IPS-NIHi7 (cell line): ENCODE measurements around the gene PLA2G2E.
"Not testable (repeated sequence)": the region's sequence is repeated elsewhere in the genome, so short reads cannot be mapped to it uniquely, and the experiment has no call there.

Experiments
- DNase-seq: peaks from one replicate; pipeline ENCODE4 v3.0.0; 2012; ENCODE audit warnings: mixed read lengths; ENCODE audit errors: extremely low spot score

Gene PLA2G2E

GRCh38 chr1:19884312-19884711, 39.1 kb downstream of the PLA2G2E start:
- no peak for DNase-seq

- peak; percentile 99 for DNase-seq
Observed at GRCh38 chr1:19882111-19883071, 41.0 kb downstream of the PLA2G2E start, which contains the start of gene OTUD3. TSS of gene OTUD3 (plus strand) at chr1:19882395. CDS start at chr1:19882514, 119 bp downstream.

GRCh38 chr1:19880841-19881240, 42.6 kb downstream of the PLA2G2E start:
- DNase-seq = not testable (repeated sequence)

GRCh38 chr1:19879661-19880060, 43.8 kb downstream of the PLA2G2E start:
- no peak for DNase-seq

- DNase-seq = no peak
Observed at GRCh38 chr1:19879227-19879626, 44.2 kb downstream of the PLA2G2E start.

GRCh38 chr1:19878637-19878985, 44.8 kb downstream of the PLA2G2E start:
- no peak for DNase-seq

GRCh38 chr1:19877821-19878636, 45.4 kb downstream of the PLA2G2E start:
- no peak for DNase-seq

- DNase-seq = no peak
Observed at GRCh38 chr1:19877181-19877750, 46.2 kb downstream of the PLA2G2E start.

GRCh38 chr1:19872190-19872589, 51.2 kb downstream of the PLA2G2E start:
- no peak for DNase-seq
